OCI-M2 (cell line): ENCODE results near the gene MKRN1.
"Not testable (repeated sequence)": the region's sequence is repeated elsewhere in the genome, so short reads cannot be mapped to it uniquely, and the experiment has no call there.

Source experiments
- DNase-seq: peaks from one replicate; lab custom pipeline; 2025; ENCODE audit not compliant: unreplicated experiment; lab: John Stamatoyannopoulos, UW

The MKRN1 gene

GRCh38 chr7:140440593-140440992 is 38.7 kb downstream of the MKRN1 start:
- no peak for DNase-seq

GRCh38 chr7:140439359-140439758 is 39.9 kb downstream of the MKRN1 start:
- DNase-seq = no peak

- DNase-seq = no peak
Observed at GRCh38 chr7:140435252-140435895, 43.9 kb downstream of the MKRN1 start.

- no peak for DNase-seq
Observed at GRCh38 chr7:140433396-140433795, 45.9 kb downstream of the MKRN1 start.

GRCh38 chr7:140426130-140426529 is 53.2 kb downstream of the MKRN1 start:
- no peak for DNase-seq

GRCh38 chr7:140425718-140426117 is 53.6 kb downstream of the MKRN1 start:
- DNase-seq = no peak

GRCh38 chr7:140423501-140423900 is 55.8 kb downstream of the MKRN1 start:
- DNase-seq = no peak

GRCh38 chr7:140421521-140421920 is 57.8 kb downstream of the MKRN1 start:
- DNase-seq = no peak

- DNase-seq = no peak
Observed at GRCh38 chr7:140418653-140419052, 60.7 kb downstream of the MKRN1 start.

- DNase-seq = not testable (repeated sequence)
Observed at GRCh38 chr7:140418156-140418472, 61.2 kb downstream of the MKRN1 start.

GRCh38 chr7:140417456-140418155 is 61.7 kb downstream of the MKRN1 start:
- no peak for DNase-seq

GRCh38 chr7:140416560-140416959 is 62.7 kb downstream of the MKRN1 start:
- no peak for DNase-seq

- not testable (repeated sequence) for DNase-seq
Observed at GRCh38 chr7:140415816-140416215, 63.5 kb downstream of the MKRN1 start.

- DNase-seq = no peak
Observed at GRCh38 chr7:140415361-140415760, 63.9 kb downstream of the MKRN1 start.

GRCh38 chr7:140404565-140405065 is 74.7 kb downstream of the MKRN1 start:
- DNase-seq = no peak

GRCh38 chr7:140403878-140404564 is 75.3 kb downstream of the MKRN1 start, which contains the start of gene RAB19:
TSS of gene RAB19 (plus strand) at chr7:140404058. CDS start at chr7:140407647, 3,589 bp downstream.
- DNase-seq = no peak
